COLO829 (cell line): ENCODE results near the gene SLX4IP.

Experiments
- DNase-seq: peaks from one replicate; pipeline ENCODE4 v3.0.0; 2012; ENCODE audit warnings: low spot score

The SLX4IP gene

GRCh38 chr20:10551732-10552724, 116.9 kb downstream of the SLX4IP start:
- DNase-seq, result no peak

- peak; percentile 48 for DNase-seq
Measured at GRCh38 chr20:10553326-10553984, 118.3 kb downstream of the SLX4IP start.

GRCh38 chr20:10554285-10554684, 119.2 kb downstream of the SLX4IP start:
- DNase-seq, result no peak

GRCh38 chr20:10555393-10555792, 120.3 kb downstream of the SLX4IP start:
- DNase-seq, result no peak

GRCh38 chr20:10555865-10556308, 120.8 kb downstream of the SLX4IP start:
- DNase-seq, result peak; percentile 35

GRCh38 chr20:10556519-10557083, 121.5 kb downstream of the SLX4IP start:
- DNase-seq, result no peak

- no peak for DNase-seq
Measured at GRCh38 chr20:10557685-10558084, 122.6 kb downstream of the SLX4IP start.

- no peak for DNase-seq
Measured at GRCh38 chr20:10558635-10559187, 123.6 kb downstream of the SLX4IP start.

GRCh38 chr20:10559266-10559665, 124.2 kb downstream of the SLX4IP start:
- no peak for DNase-seq

- DNase-seq, result no peak
Measured at GRCh38 chr20:10560686-10561085, 125.6 kb downstream of the SLX4IP start.

GRCh38 chr20:10561302-10561701, 126.2 kb downstream of the SLX4IP start:
- no peak for DNase-seq

- no peak for DNase-seq
Measured at GRCh38 chr20:10562899-10563298, 127.8 kb downstream of the SLX4IP start.

- DNase-seq, result no peak
Measured at GRCh38 chr20:10563935-10564492, 128.9 kb downstream of the SLX4IP start.

GRCh38 chr20:10565191-10565921, 130.3 kb downstream of the SLX4IP start:
- DNase-seq, result no peak

- DNase-seq, result no peak
Measured at GRCh38 chr20:10565922-10566897, 131.1 kb downstream of the SLX4IP start.

- DNase-seq, result no peak
Measured at GRCh38 chr20:10568032-10568431, 132.9 kb downstream of the SLX4IP start.

- DNase-seq, result no peak
Measured at GRCh38 chr20:10571313-10571815, 136.3 kb downstream of the SLX4IP start.

- DNase-seq, result no peak
Measured at GRCh38 chr20:10572853-10573252, 137.7 kb downstream of the SLX4IP start.

- DNase-seq, result no peak
Measured at GRCh38 chr20:10573273-10573950, 138.3 kb downstream of the SLX4IP start.
